Cardiac fibroblast (primary cell): ENCODE results near the gene EML6.
"Not testable (repeated sequence)": the region's sequence is repeated elsewhere in the genome, so short reads cannot be mapped to it uniquely, and the experiment has no call there.

Experiments used
- DNase-seq, 2 donors: peaks; one replicate each; pipeline versions ENCODE4 v3.0.0 to v3.0.0-alpha.2; 2010; ENCODE audit warnings: low read depth in 2 of 2
- H3K4me3 ChIP-seq, 2 donors: replicated peaks in 1 of 2; 1 replicate in 1 of 2; 2 replicates in 1 of 2; pipeline ENCODE4 v1.5.1; 2011; ENCODE audit warnings: low read depth in 2 of 2, low read length in 2 of 2, mild to moderate bottlenecking in 2 of 2, moderate library complexity in 1 of 2
- TF ChIP-seq, protein P1 (sequence below): IDR thresholded peaks from one replicate; pipeline ENCODE4 v1.5.1; 2011; ENCODE audit warnings: low read depth, mild to moderate bottlenecking, low read length, inconsistent platforms

EML6 gene

DNA sequence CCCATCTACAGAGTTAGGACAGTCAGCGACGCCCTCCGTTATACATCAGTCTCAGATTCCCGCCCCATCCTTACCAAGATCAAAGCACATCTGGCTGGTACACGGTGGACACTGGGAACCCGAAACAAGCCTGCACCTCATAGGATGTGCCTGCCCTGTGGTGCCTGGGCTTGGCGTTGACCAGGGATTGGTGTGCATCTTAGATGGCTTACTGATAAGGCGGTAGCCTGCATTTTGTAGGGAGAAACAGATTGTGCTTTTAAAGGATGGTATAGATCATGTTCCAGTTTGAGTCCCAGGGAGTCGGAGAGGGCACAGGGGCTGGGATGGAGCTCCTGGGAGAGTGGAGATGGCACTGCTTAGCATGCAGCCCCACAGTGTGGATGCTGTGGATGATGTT lies 108.0 kb downstream of the EML6 start:
- no peak for DNase-seq
- TF ChIP-seq, protein P1, sequence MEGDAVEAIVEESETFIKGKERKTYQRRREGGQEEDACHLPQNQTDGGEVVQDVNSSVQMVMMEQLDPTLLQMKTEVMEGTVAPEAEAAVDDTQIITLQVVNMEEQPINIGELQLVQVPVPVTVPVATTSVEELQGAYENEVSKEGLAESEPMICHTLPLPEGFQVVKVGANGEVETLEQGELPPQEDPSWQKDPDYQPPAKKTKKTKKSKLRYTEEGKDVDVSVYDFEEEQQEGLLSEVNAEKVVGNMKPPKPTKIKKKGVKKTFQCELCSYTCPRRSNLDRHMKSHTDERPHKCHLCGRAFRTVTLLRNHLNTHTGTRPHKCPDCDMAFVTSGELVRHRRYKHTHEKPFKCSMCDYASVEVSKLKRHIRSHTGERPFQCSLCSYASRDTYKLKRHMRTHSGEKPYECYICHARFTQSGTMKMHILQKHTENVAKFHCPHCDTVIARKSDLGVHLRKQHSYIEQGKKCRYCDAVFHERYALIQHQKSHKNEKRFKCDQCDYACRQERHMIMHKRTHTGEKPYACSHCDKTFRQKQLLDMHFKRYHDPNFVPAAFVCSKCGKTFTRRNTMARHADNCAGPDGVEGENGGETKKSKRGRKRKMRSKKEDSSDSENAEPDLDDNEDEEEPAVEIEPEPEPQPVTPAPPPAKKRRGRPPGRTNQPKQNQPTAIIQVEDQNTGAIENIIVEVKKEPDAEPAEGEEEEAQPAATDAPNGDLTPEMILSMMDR = no peak
- no peak overlapping the region for H3K4me3 ChIP-seq

DNA sequence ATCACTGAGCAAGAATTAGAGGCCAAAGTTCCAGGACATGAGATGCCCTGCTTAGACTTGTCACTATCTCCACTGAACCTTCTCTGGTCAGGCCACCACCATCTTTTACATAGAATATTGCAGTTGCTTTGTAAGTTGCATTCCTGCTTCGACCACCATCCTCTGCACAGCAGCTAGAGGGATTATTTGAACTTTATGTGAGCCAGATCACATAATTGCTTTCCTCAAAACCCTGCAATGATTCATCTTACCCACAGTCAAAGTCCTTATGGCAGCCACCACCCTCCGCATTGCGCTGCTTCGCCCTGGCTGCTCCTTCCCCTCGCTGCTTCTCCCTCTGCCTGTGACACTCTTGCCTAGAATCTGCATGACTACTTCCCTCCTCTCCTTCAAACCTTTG lies 111.3 kb downstream of the EML6 start:
- no peak for DNase-seq
- TF ChIP-seq, protein P1 = no peak

DNA sequence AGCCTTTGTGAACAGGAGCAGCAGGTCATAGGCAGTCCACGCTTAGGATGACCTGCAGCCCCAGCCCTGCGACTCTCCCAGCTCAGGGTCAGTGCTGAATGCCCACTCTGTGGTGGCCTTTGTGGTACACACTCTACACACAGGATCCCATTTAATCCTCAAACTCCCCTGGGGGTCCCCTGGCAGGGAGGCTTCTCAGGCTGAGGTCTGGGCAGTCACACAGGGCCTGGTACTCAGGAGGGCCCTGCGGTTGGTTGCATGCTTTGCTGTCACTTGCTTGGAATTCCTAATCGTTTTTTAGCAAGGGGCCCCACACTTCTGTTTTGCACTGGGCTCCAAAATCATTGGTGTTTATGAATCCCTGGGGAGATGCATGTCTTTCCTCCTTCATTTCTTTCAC lies 113.0 kb downstream of the EML6 start:
- TF ChIP-seq, protein P1 = no peak
- no peak for DNase-seq
- H3K4me3 ChIP-seq = no peak overlapping the region

More for the DNA sequence above, 111.3 kb downstream of the EML6 start:
- no peak overlapping the region for H3K4me3 ChIP-seq

DNA sequence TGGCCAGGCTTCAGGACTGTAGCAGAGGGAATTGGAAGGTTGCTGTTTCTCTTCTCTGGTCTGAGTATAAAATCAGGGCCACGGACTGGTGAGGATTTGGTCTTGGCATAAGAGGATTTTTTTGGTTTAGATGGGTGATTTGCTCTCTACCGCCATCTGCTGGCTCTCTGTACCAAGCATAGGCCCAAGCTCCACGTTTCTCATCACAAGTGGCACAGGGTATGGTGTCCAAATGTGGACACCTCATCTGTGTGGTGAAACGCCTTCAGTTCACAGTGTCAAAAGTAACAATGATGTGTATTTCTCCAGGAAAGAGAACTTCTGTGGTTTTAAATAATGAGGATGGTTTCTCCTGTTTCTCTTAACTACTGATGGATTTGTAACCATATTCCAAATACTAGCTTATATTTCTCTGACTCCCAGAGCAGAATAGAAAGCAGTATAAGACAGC lies 115.1 kb downstream of the EML6 start:
- peak; percentile 83 to 87 for DNase-seq
- no peak overlapping the region for H3K4me3 ChIP-seq
- TF ChIP-seq, protein P1 = peak; percentile 91

DNA sequence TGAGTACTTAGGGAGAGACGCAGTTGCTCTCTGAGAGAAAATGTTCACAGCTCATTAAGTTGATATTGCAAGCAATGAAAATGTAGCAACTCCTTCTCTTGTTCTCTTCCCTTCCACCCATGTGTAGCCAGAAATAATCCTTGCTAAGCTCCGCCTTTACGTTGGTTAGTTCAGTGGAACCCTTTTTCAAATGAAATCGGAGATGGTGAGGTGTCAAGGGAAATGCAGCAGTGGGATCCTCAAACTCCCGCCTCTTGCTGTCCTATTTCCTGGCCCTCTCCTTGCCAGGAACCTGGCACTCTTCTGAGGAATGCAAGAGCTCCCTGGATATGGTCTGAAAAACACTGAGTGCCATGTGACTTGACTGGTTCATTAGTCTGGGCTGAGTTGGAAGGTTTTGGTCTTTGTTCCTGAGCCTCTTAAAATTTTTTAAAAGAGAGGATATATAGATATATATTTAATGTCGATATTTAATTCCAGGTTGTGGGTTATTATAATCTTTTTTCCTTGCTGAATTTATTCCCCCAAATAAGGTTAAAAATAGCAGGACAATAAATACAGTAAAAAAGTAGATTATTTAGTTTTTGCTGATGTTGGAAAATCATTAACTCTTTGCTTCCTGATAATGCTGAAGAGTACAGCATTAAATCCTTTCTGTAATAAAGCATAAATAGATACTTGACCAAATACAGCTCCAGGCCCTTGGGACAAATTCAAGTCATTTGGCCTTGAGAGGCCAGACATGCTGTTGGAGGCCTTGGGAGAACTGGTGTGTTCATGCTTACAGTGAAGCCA lies 116.2 kb downstream of the EML6 start:
- no peak overlapping the region for H3K4me3 ChIP-seq
- peak in 1 of 2 donors; percentile 3 for DNase-seq
- TF ChIP-seq, protein P1 = no peak

DNA sequence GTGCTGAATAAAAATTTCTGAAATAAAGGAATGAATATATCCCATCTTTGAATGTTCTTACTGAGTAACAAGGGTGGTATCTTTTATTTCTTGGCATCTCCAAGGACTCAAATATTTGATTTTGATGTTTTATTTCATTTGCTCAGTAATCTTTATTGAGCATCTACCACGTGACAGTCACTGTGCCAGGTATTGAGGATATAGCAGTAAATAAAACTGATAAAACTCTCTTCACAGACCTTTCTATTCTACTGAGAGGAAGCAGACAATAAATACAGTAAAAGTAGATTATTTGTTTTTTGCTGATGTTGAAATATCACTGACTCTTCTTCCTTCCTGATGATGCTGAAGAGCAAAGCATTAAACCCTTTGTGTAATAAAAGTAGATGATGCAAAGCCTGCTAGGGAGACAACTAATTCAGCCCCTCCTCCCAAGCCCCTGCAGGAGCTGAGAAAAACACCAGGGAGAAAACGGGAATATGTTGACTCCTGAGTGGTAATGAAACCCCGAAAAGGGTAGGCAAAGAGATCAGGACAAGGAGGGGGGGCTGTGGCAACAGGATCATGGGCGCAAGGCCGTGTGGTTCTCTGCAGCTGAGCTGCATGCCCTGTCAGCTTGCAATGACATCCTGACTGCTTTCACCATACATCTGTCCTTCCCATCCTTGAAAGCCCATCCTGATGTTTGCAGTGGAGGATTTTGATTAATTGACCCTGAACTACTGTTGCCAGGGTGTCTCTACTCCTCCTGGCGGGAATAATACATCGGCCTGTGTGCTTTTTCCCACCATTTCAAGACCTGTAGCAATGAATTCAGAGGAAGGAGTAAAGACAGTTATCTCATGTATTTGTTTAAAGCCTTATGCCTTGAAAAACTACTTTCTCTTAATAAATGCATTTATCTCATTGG lies 117.4 kb downstream of the EML6 start:
- TF ChIP-seq, protein P1 = no peak
- no peak overlapping the region for H3K4me3 ChIP-seq
- DNase-seq = no peak

DNA sequence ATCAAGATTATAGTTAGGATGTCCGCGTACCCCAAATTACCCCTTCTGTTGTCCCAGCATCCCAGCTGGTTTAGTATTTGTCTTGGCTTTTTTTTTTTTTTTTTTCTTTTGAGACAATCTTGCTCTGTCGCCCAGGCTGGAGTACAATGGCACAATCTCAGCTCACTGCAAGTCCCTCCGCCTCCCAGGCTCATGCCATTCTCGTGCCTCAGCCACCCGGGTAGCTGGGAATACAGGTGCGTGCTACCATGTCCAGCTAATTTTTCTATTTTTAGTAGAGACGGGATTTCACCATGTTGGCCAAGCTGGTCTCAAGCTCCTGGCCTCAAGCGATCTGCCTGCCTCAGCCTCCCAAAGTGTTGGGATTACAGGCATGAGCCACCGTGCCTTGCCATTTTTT lies 118.0 kb downstream of the EML6 start:
- not testable (repeated sequence) for H3K4me3 ChIP-seq, DNase-seq
